DMS 273 treated with DMSO at 0.1 percent for 48 hours (cell line): ENCODE data around the gene SLC25A13.
A peak's percentile ranks its signal among the peaks of the same experiment; 100 is the strongest.

ENCODE experiments used
- DNase-seq: peaks from one replicate; lab custom pipeline; 2025; lab: John Stamatoyannopoulos, UW

SLC25A13 gene

GRCh38 chr7:96243241-96243640 is 78.7 kb downstream of the SLC25A13 start:
- DNase-seq: no peak

- no peak for DNase-seq
Observed at GRCh38 chr7:96241855-96242254, 80.0 kb downstream of the SLC25A13 start.

GRCh38 chr7:96238976-96239766 is 82.7 kb downstream of the SLC25A13 start:
- no peak for DNase-seq

- no peak for DNase-seq
Observed at GRCh38 chr7:96238474-96238873, 83.4 kb downstream of the SLC25A13 start.

GRCh38 chr7:96237040-96237439 is 84.9 kb downstream of the SLC25A13 start:
- DNase-seq: no peak

GRCh38 chr7:96236198-96237039 is 85.5 kb downstream of the SLC25A13 start:
- peak; percentile 79 for DNase-seq

- no peak for DNase-seq
Observed at GRCh38 chr7:96235281-96235680, 86.6 kb downstream of the SLC25A13 start.

GRCh38 chr7:96233528-96234154 is 88.3 kb downstream of the SLC25A13 start:
- DNase-seq: no peak

GRCh38 chr7:96233084-96233483 is 88.8 kb downstream of the SLC25A13 start:
- DNase-seq: no peak

- no peak for DNase-seq
Observed at GRCh38 chr7:96228760-96229159, 93.1 kb downstream of the SLC25A13 start.

- no peak for DNase-seq
Observed at GRCh38 chr7:96225251-96225650, 96.6 kb downstream of the SLC25A13 start.

- DNase-seq: no peak
Observed at GRCh38 chr7:96224685-96225084, 97.2 kb downstream of the SLC25A13 start.

- no peak for DNase-seq
Observed at GRCh38 chr7:96224073-96224472, 97.8 kb downstream of the SLC25A13 start.

GRCh38 chr7:96221888-96222287 is 100.0 kb downstream of the SLC25A13 start:
- no peak for DNase-seq

- DNase-seq: no peak
Observed at GRCh38 chr7:96219378-96220130, 102.3 kb downstream of the SLC25A13 start.

GRCh38 chr7:96218664-96219243 is 103.1 kb downstream of the SLC25A13 start:
- no peak for DNase-seq

GRCh38 chr7:96217147-96217546 is 104.8 kb downstream of the SLC25A13 start:
- DNase-seq: no peak

GRCh38 chr7:96216373-96216772 is 105.5 kb downstream of the SLC25A13 start:
- DNase-seq: no peak

GRCh38 chr7:96212474-96212873 is 109.4 kb downstream of the SLC25A13 start:
- DNase-seq: no peak

GRCh38 chr7:96211954-96212353 is 109.9 kb downstream of the SLC25A13 start:
- DNase-seq: no peak

- DNase-seq: no peak
Observed at GRCh38 chr7:96205665-96206064, 116.2 kb downstream of the SLC25A13 start.

- DNase-seq: no peak
Observed at GRCh38 chr7:96204601-96205000, 117.3 kb downstream of the SLC25A13 start.
